ENCODE measurements around the gene NTRK1. TPM values are rescaled to one million over a fixed set of nuclear protein-coding genes. Genes with fewer than 3 reads are reported as not detected.

NTRK1 gene
- total and polyA plus RNA-seq, 2 experiments from 2014 or later = 0.08 to 0.11 TPM

GRCh38 chr1:156813750-156814570 lies 46.7 kb upstream of the NTRK1 start:
- no peaks in the 10 kb centered on the region for H3K9me3 ChIP-seq (ENCODE audit: low read depth)
- H3K4me3 ChIP-seq = peak overlapping the region; percentile 55
- H4K20me1 ChIP-seq (ENCODE audit: insufficient read depth) = no peaks in the 10 kb centered on the region
- H2AFZ ChIP-seq = peak overlapping the region; percentile 80
- H3K79me2 ChIP-seq (ENCODE audit: insufficient read depth) = no peaks in the 10 kb centered on the region
- H3K36me3 ChIP-seq (ENCODE audit: low read depth) = no peaks in the 10 kb centered on the region
- H3K27ac ChIP-seq = no peak overlapping the region
- no peaks in the 10 kb centered on the region; the same call in 1 of the 2 replicates for H3F3A ChIP-seq (ENCODE audit: insufficient read depth)
- DNase-seq = peak; percentile 82
- peaks cover 33% of the 10 kb centered on the region for H3K4me1 ChIP-seq (ENCODE audit: insufficient read depth)
- H3K27me3 ChIP-seq (replicated peaks; ENCODE audit: insufficient read depth) = no peaks in the 10 kb centered on the region
- 14% methylated on average over 57 to 59 of the region's 60 CpGs for WGBS, 2 experiments (ENCODE audit: low coverage in 1 of 2, low lambda C conversion rate in 2 of 2, missing lambda C conversion rate in 2 of 2)
- no peaks in the 10 kb centered on the region for H3K9me2 ChIP-seq (ENCODE audit: insufficient read depth)
- H3K4me2 ChIP-seq (ENCODE audit: unreplicated experiment) = peak overlapping the region; percentile 72
- peak overlapping the region; percentile 57 for H3K9ac ChIP-seq
- in situ Hi-C loops (cut with MboI) = no loop called here
- TF ChIP-seq EZH2phosphoT487 (IDR thresholded peaks at IDR 0.05; ENCODE audit: insufficient read depth, low read depth) (no peak), EZH2 (IDR thresholded peaks at IDR 0.05; ENCODE audit: insufficient read depth, poor library complexity, severe bottlenecking) (no peak)

DNA sequence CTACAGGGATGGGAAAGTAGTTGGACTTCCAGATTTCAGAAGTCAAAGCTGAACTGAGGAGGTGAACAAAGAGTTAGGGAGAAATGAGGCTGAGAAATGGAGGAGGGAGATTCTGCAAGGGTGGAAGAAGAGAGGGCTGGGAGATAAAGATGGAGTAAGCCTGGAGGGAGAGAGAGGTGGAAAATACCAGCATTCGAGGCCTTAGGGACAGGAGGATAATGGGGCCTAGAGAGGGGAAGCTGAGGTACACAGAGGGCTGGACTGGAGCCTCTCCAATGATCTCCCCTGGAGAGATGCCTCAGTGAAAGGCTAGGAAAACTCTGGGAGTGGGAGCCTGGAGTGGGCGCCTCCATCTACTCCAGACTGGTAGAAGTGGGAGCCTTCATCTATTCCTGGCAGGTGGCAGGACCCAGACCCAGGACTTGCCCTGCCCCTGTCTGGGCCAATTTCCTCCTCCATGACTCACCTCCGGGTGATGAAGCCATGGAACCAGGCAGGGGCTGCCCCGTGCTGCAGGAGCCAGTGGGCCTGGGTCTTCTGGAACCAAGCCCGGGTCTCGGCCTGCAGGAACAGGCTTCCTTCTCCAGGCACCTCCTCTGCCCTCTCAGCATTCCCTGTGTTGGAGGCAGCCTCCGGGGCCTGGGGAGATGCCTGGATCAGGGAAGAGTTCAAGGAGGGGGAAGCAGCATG lies 45.9 kb upstream of the NTRK1 start:
- 0 out of 2 replicates have a peak overlapping the region, but pooled peaks have one; percentile 33 for H3K9ac ChIP-seq
- peak overlapping the region; percentile 44 for H3K27ac ChIP-seq
- no peaks in the 10 kb centered on the region for H3K9me2 ChIP-seq (ENCODE audit: insufficient read depth)
- in situ Hi-C loops (cut with MboI) = no loop called here
- H4K20me1 ChIP-seq (ENCODE audit: insufficient read depth) = no peaks in the 10 kb centered on the region
- H3K4me3 ChIP-seq = no peak overlapping the region
- 55 to 71% methylated on average over 7 of the region's 7 CpGs for WGBS, 2 experiments (ENCODE audit: low coverage in 1 of 2, low lambda C conversion rate in 2 of 2, missing lambda C conversion rate in 2 of 2)
- peak overlapping the region; percentile 23 for H3K4me2 ChIP-seq (ENCODE audit: unreplicated experiment)
- H3F3A ChIP-seq (ENCODE audit: insufficient read depth) = no peaks in the 10 kb centered on the region; the same call in 1 of the 2 replicates
- no peaks in the 10 kb centered on the region for H3K36me3 ChIP-seq (ENCODE audit: low read depth)
- H3K79me2 ChIP-seq (ENCODE audit: insufficient read depth) = no peaks in the 10 kb centered on the region
- DNase-seq = peak; percentile 36
- H3K9me3 ChIP-seq (ENCODE audit: low read depth) = no peaks in the 10 kb centered on the region
- H2AFZ ChIP-seq = peak overlapping the region; percentile 80; the same call in 1 of the 2 replicates
- TF ChIP-seq EZH2phosphoT487 (IDR thresholded peaks at IDR 0.05; ENCODE audit: insufficient read depth, low read depth) (no peak), EZH2 (IDR thresholded peaks at IDR 0.05; ENCODE audit: insufficient read depth, poor library complexity, severe bottlenecking) (no peak)
- peaks cover 33% of the 10 kb centered on the region for H3K4me1 ChIP-seq (ENCODE audit: insufficient read depth)
- H3K27me3 ChIP-seq (replicated peaks; ENCODE audit: insufficient read depth) = no peaks in the 10 kb centered on the region

- H3K27ac ChIP-seq = peak overlapping the region; percentile 44
Observed at GRCh38 chr1:156815307-156815826, 45.3 kb upstream of the NTRK1 start.

DNA sequence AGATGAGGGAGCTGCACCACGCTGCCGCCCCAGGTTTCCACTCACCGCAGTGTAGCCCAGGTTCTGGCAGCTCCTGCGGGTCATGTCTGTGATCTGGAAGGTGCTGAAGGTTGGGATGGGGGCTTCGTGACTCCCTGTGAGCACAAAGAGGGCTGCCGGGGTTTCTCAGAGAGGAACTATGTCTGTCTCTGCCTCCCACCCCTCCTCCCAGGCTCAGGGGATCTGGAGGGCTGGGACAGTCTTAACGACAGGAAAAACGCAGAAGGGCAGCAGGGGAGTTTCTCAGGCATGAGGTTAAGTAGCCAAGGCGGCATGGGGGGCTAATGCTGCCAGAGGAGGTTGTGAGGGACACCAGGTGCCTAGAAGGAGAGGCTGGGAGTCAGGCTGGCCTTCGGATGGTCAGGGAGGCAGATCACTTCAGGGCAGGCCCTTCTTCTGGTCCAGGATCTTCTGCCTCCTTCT lies 44.7 kb upstream of the NTRK1 start:
- H3K4me2 ChIP-seq (ENCODE audit: unreplicated experiment) = no peak overlapping the region

More at GRCh38 chr1:156815307-156815826, 45.3 kb upstream of the NTRK1 start:
- Histone ChIP-seq H3K9me3 (ENCODE audit: low read depth) (no peaks in the 10 kb centered on the region), H4K20me1 (ENCODE audit: insufficient read depth) (no peaks in the 10 kb centered on the region), H3K27me3 (replicated peaks; ENCODE audit: insufficient read depth) (no peaks in the 10 kb centered on the region), H3K79me2 (ENCODE audit: insufficient read depth) (no peaks in the 10 kb centered on the region), H3K9ac (0 out of 2 replicates have a peak overlapping the region, but pooled peaks have one; percentile 33), H3K4me2 (ENCODE audit: unreplicated experiment) (peak overlapping the region; percentile 23), H3K36me3 (ENCODE audit: low read depth) (no peaks in the 10 kb centered on the region), H2AFZ (no peak overlapping the region), H3F3A (ENCODE audit: insufficient read depth) (no peaks in the 10 kb centered on the region; the same call in 1 of the 2 replicates), H3K4me1 (ENCODE audit: insufficient read depth) (peaks cover 33% of the 10 kb centered on the region), H3K4me3 (no peak overlapping the region), H3K9me2 (ENCODE audit: insufficient read depth) (no peaks in the 10 kb centered on the region)
- in situ Hi-C loops (cut with MboI) = no loop called here
- TF ChIP-seq EZH2phosphoT487 (IDR thresholded peaks at IDR 0.05; ENCODE audit: insufficient read depth, low read depth) (no peak), EZH2 (IDR thresholded peaks at IDR 0.05; ENCODE audit: insufficient read depth, poor library complexity, severe bottlenecking) (no peak)
- 62 to 71% methylated on average over 5 of the region's 5 CpGs for WGBS, 2 experiments (ENCODE audit: low coverage in 1 of 2, low lambda C conversion rate in 2 of 2, missing lambda C conversion rate in 2 of 2)
- peak; percentile 94 for DNase-seq

More for the DNA sequence above, 44.7 kb upstream of the NTRK1 start:
- in situ Hi-C loops (cut with MboI) = no loop called here
- H3K9me3 ChIP-seq (ENCODE audit: low read depth) = no peaks in the 10 kb centered on the region
- no peaks in the 10 kb centered on the region; the same call in 1 of the 2 replicates for H3F3A ChIP-seq (ENCODE audit: insufficient read depth)
- H3K9ac ChIP-seq = no peak overlapping the region
- H3K27me3 ChIP-seq (replicated peaks; ENCODE audit: insufficient read depth) = no peaks in the 10 kb centered on the region
- no peaks in the 10 kb centered on the region for H3K9me2 ChIP-seq (ENCODE audit: insufficient read depth)
- H3K4me3 ChIP-seq = no peak overlapping the region
- TF ChIP-seq EZH2phosphoT487 (IDR thresholded peaks at IDR 0.05; ENCODE audit: insufficient read depth, low read depth) (no peak), EZH2 (IDR thresholded peaks at IDR 0.05; ENCODE audit: insufficient read depth, poor library complexity, severe bottlenecking) (no peak)
- H3K36me3 ChIP-seq (ENCODE audit: low read depth) = no peaks in the 10 kb centered on the region
- no peaks in the 10 kb centered on the region for H3K79me2 ChIP-seq (ENCODE audit: insufficient read depth)
- H2AFZ ChIP-seq = no peak overlapping the region
- H3K4me1 ChIP-seq (ENCODE audit: insufficient read depth) = peaks cover 33% of the 10 kb centered on the region
- H4K20me1 ChIP-seq (ENCODE audit: insufficient read depth) = no peaks in the 10 kb centered on the region
- H3K27ac ChIP-seq = no peak overlapping the region
- 86 to 87% methylated on average over 10 of the region's 10 CpGs for WGBS, 2 experiments (ENCODE audit: low coverage in 1 of 2, low lambda C conversion rate in 2 of 2, missing lambda C conversion rate in 2 of 2)
- DNase-seq = no peak
